ENCODE data around the gene CRELD2. TPM values are rescaled to one million over a fixed set of nuclear protein-coding genes. Genes with fewer than 3 reads are reported as not detected.

The CRELD2 gene
- total RNA-seq, 1 donor from 2014 or later: 42.7 TPM

- no peak for TF ChIP-seq CTCF (IDR thresholded peaks at IDR 0.05)
- Histone ChIP-seq H3K36me3 (peaks cover 16% of the 10 kb centered on the region), H3K27ac (peak overlapping the region; percentile 80), H3K4me3 (no peak overlapping the region), H3K27me3 (ENCODE audit: low read depth) (no peaks in the 10 kb centered on the region), H3K4me1 (peaks cover 74% of the 10 kb centered on the region), H3K9me3 (no peaks in the 10 kb centered on the region)
- intact Hi-C loops (cut with DNase I): no loop called here
- ATAC-seq (no peak), DNase-seq (peak; percentile 56)
Measured at GRCh38 chr22:49968831-49969661, 50.6 kb downstream of the CRELD2 start.

GRCh38 chr22:49969751-49970527 is 51.5 kb downstream of the CRELD2 start:
- H3K4me1 ChIP-seq: peaks cover 65% of the 10 kb centered on the region
- no peak for ATAC-seq
- intact Hi-C loops (cut with DNase I): no loop called here
- no peaks in the 10 kb centered on the region for H3K9me3 ChIP-seq
- H3K36me3 ChIP-seq: peaks cover 7% of the 10 kb centered on the region
- H3K27me3 ChIP-seq (ENCODE audit: low read depth): no peaks in the 10 kb centered on the region
- no peak for TF ChIP-seq CTCF (IDR thresholded peaks at IDR 0.05)
- H3K27ac ChIP-seq: peak overlapping the region; percentile 80
- DNase-seq: peak; percentile 47
- no peak overlapping the region for H3K4me3 ChIP-seq

- peak; percentile 97 for DNase-seq
- ATAC-seq: peak; percentile 90 to 92
- TF ChIP-seq CTCF (IDR thresholded peaks at IDR 0.05): no peak
- intact Hi-C loops (cut with DNase I): no loop called here
- Histone ChIP-seq H3K9me3 (no peaks in the 10 kb centered on the region), H3K4me1 (peaks cover 58% of the 10 kb centered on the region), H3K4me3 (peak overlapping the region; percentile 60), H3K27me3 (ENCODE audit: low read depth) (no peaks in the 10 kb centered on the region), H3K36me3 (no peaks in the 10 kb centered on the region), H3K27ac (peak overlapping the region; percentile 80)
Measured at GRCh38 chr22:49970528-49971231, 52.2 kb downstream of the CRELD2 start.

GRCh38 chr22:49971232-49972162 is 53.1 kb downstream of the CRELD2 start:
- H3K9me3 ChIP-seq: no peaks in the 10 kb centered on the region
- peak; percentile 78 to 79 for ATAC-seq
- DNase-seq: peak; percentile 94
- H3K27me3 ChIP-seq (ENCODE audit: low read depth): no peaks in the 10 kb centered on the region
- peak overlapping the region; percentile 80 for H3K27ac ChIP-seq
- H3K4me1 ChIP-seq: peaks cover 49% of the 10 kb centered on the region
- no peak for TF ChIP-seq CTCF (IDR thresholded peaks at IDR 0.05)
- no peaks in the 10 kb centered on the region for H3K36me3 ChIP-seq
- H3K4me3 ChIP-seq: peak overlapping the region; percentile 60
- intact Hi-C loops (cut with DNase I): no loop called here

All from lower lobe of right lung (tissue), 2 donors.